ENCODE results near the gene LMX1B.

The LMX1B gene

GRCh38 chr9:126646162-126646561, 32.4 kb downstream of the LMX1B start:
- H3K4me3 ChIP-seq = no peak overlapping the region
- peaks cover 0 to 5% (median 0%) of the 10 kb centered on the region in 4 donors for H3K4me1 ChIP-seq
- no peaks in the 10 kb centered on the region for H3K9me3 ChIP-seq
- intact Hi-C loops (cut with DNase I; ENCODE audit: low total_unique reads) = no loop called here
- no peak overlapping the region for H3K27ac ChIP-seq
- no peaks in the 10 kb centered on the region for H3K36me3 ChIP-seq
- H3K27me3 ChIP-seq = peaks cover 0 to 92% of the 10 kb centered on the region in 2 donors
- no peak for DNase-seq
- TF ChIP-seq, protein P1, sequence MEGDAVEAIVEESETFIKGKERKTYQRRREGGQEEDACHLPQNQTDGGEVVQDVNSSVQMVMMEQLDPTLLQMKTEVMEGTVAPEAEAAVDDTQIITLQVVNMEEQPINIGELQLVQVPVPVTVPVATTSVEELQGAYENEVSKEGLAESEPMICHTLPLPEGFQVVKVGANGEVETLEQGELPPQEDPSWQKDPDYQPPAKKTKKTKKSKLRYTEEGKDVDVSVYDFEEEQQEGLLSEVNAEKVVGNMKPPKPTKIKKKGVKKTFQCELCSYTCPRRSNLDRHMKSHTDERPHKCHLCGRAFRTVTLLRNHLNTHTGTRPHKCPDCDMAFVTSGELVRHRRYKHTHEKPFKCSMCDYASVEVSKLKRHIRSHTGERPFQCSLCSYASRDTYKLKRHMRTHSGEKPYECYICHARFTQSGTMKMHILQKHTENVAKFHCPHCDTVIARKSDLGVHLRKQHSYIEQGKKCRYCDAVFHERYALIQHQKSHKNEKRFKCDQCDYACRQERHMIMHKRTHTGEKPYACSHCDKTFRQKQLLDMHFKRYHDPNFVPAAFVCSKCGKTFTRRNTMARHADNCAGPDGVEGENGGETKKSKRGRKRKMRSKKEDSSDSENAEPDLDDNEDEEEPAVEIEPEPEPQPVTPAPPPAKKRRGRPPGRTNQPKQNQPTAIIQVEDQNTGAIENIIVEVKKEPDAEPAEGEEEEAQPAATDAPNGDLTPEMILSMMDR (IDR thresholded peaks at IDR 0.05) = no peak

DNA sequence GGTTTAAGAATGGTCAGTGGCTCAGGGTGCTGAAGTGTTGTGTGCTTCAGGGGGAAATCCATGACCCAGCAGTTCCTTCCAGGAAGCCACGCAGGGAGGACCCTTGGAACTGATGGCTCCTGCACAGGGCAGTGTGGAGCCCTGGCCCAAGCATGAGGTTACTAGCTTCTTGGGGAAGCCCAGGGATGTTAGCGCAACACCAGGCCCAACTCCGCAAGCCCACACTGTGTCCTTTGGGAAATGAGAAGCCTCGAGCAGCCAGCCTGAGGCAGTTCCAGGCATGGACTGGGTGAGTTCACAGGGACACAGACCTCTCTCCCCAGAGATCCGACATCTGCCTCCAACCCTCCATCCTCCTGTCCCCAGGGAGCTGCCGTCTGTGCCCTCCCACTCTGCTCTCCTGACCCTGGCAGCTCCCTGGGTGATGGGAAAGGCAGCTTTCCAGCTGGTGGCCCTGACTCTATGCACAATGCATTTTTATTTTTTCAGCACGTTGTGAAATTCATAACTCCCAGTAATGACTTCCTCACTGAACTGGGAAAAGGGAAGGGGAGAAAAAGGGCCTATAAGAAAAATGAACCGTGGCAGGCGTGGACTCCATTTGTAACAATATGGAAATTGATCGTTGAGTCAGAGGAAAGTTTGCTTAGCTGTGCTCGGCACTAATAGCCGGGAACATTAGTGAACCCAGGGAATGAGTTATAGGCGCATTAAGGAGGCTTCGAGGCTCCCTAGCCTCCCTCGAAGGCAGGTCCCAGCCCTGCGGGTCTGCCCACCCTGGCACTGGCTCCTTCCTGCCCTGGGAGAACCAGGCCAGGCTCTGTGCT, 34.1 kb downstream of the LMX1B start:
- no peak for DNase-seq
- Histone ChIP-seq H3K27ac (no peak overlapping the region), H3K27me3 (peaks cover 0 to 92% of the 10 kb centered on the region in 2 donors), H3K4me1 (peaks cover 0 to 5% (median 0%) of the 10 kb centered on the region in 4 donors), H3K36me3 (no peaks in the 10 kb centered on the region), H3K9me3 (no peaks in the 10 kb centered on the region), H3K4me3 (no peak overlapping the region)
- intact Hi-C loops (cut with DNase I; ENCODE audit: low total_unique reads) = no loop called here
- TF ChIP-seq, protein P1 (IDR thresholded peaks at IDR 0.05) = no peak

DNA sequence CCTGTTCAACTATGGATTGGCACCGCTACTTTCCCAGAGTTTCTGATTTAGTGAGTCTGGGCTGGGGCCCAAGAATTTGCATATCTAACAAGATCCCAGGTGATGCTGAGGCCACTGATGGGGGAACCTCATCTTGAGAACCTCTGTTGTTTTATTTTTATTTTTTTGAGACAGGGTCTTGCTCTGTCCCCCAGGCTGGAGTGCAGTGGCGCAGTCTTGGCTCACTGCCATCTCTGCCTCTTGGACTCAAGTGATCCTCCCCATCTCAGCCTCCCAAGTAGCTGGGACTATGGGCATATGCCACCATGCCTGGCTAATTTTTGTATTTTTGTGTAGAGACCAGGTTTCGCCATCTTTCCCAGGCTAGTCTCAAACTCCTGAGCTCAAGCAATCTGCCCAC, 35.7 kb downstream of the LMX1B start:
- Histone ChIP-seq H3K27me3 (peaks cover 0 to 87% of the 10 kb centered on the region in 2 donors), H3K9me3 (no peaks in the 10 kb centered on the region), H3K4me3 (no peak overlapping the region), H3K27ac (no peak overlapping the region), H3K36me3 (no peaks in the 10 kb centered on the region), H3K4me1 (no peaks in the 10 kb centered on the region)
- TF ChIP-seq, protein P1 (IDR thresholded peaks at IDR 0.05) = no peak
- DNase-seq = no peak
- intact Hi-C loops (cut with DNase I; ENCODE audit: low total_unique reads) = no loop called here

DNA sequence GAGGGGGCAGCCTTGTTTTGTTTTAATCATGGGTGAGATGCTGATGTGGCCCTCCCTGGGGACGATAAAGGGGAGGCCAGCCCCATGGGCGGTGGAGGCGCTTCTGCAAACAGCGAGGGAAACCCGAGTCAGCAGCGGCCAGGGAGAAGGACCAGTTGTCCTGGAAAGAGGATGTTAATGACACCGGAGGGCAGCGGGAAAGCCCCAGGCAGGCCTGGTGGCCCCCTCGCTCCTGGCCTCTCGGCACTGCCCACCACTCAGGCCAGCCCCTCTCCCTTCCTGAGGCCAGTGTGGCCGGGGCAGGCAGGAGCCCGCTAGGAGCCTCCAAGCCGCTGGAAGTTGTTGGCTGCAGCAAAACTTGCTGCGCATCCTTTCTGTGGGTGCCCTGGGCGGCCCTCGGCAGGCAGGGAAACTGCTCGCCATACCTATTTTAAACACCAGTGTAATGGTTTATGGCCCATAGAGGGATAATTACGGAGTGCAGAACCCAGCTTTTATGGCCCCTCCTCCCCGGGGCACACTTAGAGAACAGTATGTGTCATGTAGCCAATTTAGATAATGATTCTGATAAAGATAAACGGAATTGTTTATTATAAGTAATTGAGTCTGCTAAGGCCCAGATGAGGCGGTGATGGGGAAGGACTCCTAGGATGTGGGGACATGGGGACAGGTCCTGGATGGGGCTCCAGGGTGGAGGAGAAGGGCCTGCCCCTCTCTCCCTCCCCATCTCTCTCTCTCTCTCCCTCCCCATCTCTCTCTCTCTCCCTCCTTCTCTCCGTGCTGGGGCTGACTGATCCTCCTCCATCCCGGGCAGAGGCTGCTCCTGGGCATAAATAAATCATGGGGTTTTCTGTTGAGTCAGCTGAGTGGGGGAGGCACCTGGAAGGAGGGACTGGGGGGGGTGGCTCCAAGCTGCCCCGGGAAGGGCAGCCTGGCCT, 36.9 kb downstream of the LMX1B start:
- H3K4me1 ChIP-seq = no peaks in the 10 kb centered on the region
- H3K27me3 ChIP-seq = peaks cover 0 to 82% of the 10 kb centered on the region in 2 donors
- H3K27ac ChIP-seq = no peak overlapping the region
- TF ChIP-seq, protein P1 (IDR thresholded peaks at IDR 0.05) = no peak
- no peaks in the 10 kb centered on the region for H3K9me3 ChIP-seq
- intact Hi-C loops (cut with DNase I; ENCODE audit: low total_unique reads) = no loop called here
- H3K36me3 ChIP-seq = no peaks in the 10 kb centered on the region
- H3K4me3 ChIP-seq = no peak overlapping the region
- no peak for DNase-seq

- H3K27ac ChIP-seq = no peak overlapping the region
Measured at GRCh38 chr9:126652140-126652582, 38.4 kb downstream of the LMX1B start.

More at GRCh38 chr9:126652140-126652582, 38.4 kb downstream of the LMX1B start:
- Histone ChIP-seq H3K27me3 (peaks cover 0 to 75% of the 10 kb centered on the region in 2 donors), H3K36me3 (no peaks in the 10 kb centered on the region), H3K4me3 (no peak overlapping the region), H3K9me3 (no peaks in the 10 kb centered on the region), H3K4me1 (no peaks in the 10 kb centered on the region)
- TF ChIP-seq, protein P1 (IDR thresholded peaks at IDR 0.05) = no peak
- DNase-seq = no peak
- intact Hi-C loops (cut with DNase I; ENCODE audit: low total_unique reads) = no loop called here
